HG03432 (cell line): ENCODE measurements around the gene SLC44A3.
A peak's percentile ranks its signal among the peaks of the same experiment; 100 is the strongest.

Source experiments
- ATAC-seq: cut with Tn5 transposase; IDR thresholded peaks from one replicate; pipeline ENCODE4 v1.9.1; 2021; ENCODE audit warnings: mild to moderate bottlenecking, moderate library complexity; ENCODE audit not compliant: unreplicated experiment

The SLC44A3 gene

DNA sequence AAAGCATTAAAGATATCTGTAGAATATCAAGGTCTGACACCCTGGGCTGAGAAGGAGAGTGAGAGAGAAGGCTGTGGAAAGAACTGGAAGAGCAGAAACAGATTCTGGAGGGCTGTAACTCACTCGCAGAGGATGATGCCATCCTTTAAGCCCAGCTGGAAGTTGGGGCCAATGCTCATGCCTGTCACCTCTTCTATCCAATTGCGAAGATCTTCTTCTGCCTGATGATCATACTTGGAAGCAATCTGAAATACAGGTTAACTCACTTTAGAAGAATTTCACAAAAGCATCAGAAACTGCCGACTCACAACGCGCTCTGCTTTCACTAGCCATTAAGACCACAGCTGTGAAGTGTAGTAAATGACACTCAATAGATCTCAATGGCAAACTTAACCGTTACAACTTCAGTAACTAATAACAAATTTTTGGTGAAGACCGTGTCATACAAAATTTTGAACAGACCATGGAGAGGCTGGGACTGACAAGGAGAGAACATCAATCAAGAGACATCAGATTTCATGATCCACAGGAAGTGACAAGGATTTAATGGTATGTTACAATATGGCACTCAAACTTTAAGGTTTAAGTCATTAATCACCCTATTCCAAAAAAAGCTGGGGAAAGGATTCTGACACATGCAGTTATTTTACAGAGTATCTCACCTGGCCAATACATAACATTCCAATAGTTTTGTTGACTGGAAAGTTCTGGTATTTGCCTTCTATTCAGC lies 83.3 kb downstream of the SLC44A3 start:
- no peak for ATAC-seq

DNA sequence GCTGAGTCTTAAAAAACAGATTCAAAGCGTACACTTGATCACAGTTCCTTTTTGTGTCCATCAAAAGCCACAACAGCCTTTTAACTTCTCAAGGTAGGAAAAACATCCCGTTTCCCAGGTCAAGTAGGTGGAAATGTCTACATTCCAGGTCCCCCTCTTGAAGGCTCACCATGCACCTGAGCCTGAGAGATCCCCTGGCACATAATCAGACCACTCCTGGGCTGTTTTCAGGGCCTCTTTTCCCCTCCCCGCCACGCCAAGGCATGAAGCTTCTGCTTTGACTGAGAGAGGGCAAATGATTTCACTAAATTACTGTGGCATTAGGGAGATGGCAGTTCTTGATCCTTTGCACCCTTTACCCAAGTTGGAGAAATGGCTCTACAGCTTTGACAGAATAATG lies 85.0 kb downstream of the SLC44A3 start:
- ATAC-seq: no peak

DNA sequence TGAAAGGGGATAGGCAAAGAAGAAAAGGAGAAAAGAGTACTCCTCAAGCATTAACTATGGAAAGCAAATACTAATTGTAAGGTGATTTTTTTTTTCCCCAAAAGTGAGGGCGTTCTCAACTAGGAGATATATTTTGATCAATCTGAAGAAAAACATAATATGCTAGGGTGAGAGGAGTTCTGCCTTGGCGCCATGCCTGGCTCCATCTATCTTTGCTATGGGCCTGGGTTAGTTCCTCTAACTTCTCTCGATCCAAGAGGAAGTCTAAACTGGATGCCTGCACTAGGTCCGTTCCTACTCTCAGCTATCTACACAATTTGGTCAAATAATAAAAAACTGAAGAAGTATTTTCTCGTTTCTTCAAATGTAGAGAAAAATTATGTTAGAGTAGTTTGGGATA lies 86.2 kb downstream of the SLC44A3 start:
- no peak for ATAC-seq

DNA sequence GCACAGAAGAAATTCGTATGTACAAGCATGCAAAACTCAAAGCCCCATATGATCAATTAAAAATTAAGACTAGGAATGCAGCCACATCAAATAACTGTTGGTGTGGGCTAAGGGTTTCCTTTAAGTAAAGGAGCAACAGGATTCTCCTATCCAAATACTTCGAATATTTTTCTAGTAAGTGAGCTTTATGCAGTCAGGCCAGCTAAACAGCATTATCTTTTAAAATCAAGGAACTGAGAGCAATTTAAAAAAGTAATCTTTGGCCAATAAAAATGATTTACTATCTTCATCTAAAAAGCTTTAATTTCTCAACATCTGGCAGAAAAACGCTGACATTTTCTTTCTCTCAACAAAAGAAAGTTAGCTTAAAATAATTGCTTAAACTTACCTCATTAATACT lies 87.0 kb downstream of the SLC44A3 start:
- ATAC-seq: no peak

DNA sequence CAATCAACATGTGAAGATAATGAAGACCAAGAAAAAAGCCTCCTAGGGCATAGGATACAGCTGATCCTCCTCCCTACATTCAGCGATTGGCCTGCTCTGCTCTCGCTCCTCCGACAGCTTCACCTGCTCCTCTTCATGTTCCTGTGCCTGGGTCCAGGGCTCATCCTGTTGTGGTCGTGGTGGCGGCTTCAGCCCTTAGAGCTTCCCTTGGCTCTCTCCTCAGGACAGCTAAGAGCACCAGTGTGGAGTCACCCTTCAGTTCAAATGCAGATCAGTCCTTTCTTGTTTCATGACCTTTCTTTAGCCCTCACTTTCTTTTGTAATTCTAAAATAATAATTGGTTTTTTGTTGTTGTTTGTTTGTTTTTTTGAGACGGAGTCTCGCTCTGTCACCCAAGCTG lies 88.0 kb downstream of the SLC44A3 start:
- ATAC-seq: no peak

DNA sequence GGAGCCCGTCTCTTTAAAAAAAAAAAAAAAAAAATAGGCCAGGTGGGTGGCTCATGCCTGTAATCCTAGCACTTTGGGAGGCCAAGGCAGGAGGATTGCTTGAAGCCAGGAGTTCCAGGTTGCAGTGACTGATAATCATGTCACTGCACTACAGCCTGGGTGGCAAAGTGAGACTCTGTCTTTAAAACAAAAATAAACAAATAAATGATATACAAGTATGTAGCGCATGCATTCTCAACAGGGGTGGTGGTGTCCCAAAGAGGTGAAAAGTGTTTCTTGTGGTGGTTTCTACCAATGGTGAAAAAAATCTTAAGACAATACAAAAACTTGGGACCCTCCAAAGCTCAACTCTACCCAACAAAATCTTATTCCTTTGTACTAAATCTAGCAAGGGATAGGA lies 88.8 kb downstream of the SLC44A3 start:
- no peak for ATAC-seq

DNA sequence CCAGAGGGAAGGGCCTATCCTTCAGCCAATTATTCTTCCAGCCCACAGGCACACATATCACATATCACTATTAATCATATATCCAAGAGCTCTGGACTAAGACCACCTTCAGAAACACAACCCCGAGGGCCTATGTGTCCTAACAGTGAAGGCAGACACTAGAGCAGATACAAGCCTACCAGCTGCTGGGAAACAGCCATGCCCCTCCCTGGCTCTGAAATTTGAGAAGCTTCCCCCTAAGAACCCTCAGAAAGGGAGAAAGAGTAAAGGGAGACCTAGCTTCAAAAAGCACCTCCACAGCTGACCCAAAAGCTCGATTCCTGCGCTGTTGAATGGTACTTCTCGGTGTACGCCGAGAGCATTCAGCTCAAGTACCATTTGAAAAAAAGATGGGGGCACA lies 89.3 kb downstream of the SLC44A3 start:
- ATAC-seq: no peak

DNA sequence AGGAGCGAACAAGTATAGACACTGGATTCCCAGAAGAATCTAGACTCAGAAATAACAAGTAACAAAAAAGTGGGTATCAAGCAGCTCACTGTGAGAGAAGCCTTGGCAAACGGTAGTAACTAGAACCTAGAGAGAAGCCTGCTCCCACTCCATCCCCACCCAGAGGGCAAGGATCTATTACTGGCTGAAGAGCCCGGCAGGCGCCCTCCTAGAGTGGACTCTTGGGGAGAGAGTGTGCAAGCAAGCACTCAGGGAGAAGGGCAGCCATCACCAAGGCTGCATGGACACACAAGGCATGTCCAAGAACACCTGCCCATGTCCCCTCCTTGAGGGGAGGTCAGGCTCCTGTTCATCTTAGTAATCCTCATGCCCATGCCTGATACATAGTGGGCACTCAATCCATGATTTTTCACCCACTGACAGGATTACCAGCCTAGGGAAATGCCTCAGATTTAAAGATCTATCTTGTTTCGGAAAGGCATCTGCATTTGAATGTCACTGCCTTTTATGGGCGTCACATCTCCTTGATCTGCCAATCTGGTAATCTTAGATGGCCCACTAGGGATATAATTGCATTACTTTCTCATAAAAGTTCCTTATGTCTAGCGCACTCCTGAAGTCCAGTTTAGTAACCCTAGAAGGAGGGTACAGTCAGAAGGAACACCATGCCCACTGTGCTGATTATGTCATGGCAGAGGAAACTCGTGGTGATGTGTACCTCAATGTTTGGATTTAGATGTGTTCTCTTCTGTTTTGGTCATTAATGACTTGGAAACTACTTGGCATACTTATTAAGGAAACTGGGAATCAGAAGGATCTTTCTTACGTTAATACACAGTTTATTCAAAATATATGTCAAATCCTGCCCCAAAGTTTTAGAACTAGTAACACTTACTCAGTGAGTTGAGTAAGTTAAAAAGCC lies 92.4 kb downstream of the SLC44A3 start:
- no peak for ATAC-seq

DNA sequence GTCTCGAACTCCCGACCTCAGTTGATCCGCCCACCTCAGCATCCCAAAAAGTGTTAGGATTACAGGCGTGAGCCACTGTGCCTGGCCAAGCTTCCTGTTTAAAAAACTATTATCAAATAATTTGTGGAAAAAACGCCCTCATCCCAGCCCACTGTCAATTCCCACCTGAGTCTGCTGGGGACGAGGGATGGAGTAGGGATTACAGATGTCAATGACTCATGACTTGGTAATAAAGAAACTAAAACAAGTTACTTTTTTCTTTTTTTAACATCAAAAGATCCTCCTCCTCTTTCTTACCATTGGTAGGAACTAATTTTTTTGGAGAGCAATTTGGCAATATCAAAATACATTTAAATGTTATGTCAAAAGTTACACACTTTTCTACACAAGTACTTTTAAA lies 97.1 kb downstream of the SLC44A3 start:
- ATAC-seq: no peak

DNA sequence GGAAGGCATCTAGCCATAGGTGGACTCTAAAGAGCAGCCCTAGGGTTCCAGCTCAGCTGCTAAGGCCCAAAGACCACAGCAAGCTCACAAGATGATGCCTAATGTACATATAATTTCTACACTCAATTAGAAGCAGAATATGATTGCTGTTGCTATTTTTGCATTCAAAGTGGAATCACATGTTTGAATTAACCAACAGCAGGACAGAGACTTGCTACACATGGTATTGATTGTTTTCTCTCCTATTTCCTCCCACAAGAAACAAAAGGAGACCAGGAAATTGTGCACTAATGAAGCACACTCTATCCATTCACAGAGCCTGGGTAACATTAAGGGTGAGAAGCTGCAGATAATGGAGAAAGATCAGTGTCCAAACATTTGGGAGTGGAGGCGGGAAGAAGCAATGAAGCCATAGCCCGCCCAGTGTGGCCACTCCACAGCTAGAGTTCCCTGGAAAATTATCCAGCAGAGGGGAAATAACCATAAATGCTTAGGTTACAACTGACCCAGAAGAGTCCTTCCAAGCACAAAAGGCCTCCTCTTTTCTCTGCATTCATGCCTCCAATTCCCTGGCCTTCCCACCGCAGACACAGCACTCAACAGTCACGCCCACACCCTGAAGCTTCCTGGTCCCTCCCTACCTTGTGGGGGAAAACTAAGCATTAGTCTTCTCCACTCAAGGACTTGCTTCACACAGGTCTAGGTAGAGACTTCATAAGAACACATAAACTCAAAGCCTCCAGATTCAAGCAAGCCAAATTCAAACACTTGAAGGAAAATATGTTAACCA lies 99.3 kb downstream of the SLC44A3 start:
- no peak for ATAC-seq

DNA sequence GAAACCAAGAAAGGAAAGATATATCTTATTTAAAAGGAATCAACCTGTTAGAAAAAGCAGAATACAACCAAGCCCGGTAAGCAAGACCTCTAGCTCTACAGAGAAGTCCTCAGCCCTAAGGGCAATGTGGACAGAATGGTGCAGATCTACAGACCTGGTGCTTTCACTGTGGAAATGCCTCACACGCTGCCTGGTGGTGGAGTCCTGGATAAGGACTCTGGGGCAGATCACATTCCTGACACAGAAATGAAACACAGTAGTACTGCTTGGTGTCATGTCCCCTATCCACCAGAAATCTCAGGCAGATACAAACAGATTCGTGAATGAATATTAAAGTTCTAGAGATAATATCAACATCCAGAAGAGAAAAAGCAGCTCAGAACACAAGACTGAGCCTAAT lies 99.9 kb downstream of the SLC44A3 start:
- no peak for ATAC-seq

DNA sequence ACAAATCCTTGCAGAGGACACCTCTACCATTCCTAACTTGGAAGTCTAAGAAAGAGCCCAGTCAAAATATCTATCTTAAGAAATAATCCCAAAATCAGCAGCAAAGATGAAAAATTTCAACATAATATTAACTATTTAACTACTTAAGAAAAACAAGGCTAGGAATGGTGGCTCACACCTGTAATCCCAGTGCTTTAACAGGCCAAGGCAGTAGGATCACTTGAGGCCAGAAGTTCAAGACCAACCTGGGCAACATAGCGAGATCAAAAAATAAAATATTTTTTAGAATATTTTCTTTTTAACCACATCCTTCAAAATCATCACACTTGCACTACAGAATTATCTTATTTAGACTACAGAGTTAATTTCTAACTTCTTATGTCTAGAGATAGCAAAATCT lies 101.8 kb downstream of the SLC44A3 start:
- ATAC-seq: no peak

DNA sequence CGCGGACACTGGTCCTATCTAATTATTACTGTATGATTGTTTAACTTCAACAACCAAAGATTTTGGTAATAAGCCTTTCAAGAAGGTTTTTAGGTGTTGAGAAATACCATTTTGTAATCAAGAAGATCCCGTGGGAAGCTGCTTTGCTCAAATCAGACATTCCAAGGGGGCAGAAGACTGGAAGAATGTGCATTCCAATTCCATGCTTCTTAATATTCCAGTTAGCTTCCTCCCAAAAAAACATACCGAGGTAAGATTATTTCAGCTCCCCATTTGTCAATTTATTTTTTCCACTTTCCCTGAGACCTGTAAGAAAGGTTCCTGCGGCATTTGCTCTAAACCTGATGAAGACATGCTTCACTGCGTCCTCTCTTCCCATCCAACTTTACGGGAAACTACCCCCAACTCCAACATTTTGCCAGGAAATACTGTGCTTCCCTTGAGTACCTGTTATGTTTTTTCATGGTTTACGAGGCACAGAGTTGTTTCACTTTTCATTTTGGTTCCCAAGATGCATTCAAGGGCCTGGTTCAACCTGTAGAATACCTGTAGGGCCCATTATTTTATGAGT lies 102.7 kb downstream of the SLC44A3 start:
- ATAC-seq: no peak

DNA sequence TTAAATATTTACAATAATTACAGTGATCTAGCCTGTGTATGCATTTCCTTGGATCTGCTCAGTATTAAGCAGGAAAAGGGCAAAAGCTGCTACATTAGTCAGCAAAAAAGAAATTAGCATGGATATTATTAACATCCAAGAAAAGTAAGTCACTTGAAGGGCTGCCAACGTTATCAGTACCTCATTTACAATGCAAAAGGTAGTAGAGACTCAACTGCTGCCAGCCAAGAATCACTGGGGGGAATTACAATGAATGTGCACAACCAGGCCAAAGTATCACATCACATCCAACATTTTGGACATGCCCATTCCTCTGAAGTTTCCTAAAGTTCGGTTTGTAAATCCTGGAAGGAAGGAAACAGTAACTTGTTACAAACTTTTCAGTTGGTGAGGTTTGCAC lies 104.8 kb downstream of the SLC44A3 start:
- no peak for ATAC-seq

DNA sequence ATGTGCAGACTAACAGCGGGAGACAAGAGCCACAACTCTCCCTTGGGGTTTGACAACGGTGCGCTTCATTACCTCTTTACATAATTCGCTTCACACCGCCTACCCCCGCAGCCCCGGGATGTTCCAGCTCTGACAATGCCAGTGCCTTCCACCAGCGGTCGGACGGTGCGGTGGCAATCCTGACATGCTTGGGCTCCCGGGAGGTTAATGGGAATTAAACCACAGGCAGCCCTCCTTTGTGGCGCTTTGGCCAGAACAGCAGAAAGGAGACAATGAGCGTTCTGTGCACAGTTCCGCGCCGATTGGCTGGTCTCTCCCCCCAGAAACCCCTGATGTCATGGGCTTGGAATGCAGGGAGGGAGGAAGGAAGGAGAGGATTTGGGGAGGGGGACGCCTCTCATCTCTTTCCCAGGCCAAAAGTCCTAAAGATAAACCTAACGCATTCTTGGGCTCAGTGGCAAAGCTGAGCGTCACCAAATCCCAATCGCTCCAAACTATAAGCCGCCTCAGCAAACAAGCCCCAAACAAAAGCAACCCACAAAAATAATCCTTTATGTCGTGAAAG lies 105.5 kb downstream of the SLC44A3 start:
- peak; percentile 22 for ATAC-seq

DNA sequence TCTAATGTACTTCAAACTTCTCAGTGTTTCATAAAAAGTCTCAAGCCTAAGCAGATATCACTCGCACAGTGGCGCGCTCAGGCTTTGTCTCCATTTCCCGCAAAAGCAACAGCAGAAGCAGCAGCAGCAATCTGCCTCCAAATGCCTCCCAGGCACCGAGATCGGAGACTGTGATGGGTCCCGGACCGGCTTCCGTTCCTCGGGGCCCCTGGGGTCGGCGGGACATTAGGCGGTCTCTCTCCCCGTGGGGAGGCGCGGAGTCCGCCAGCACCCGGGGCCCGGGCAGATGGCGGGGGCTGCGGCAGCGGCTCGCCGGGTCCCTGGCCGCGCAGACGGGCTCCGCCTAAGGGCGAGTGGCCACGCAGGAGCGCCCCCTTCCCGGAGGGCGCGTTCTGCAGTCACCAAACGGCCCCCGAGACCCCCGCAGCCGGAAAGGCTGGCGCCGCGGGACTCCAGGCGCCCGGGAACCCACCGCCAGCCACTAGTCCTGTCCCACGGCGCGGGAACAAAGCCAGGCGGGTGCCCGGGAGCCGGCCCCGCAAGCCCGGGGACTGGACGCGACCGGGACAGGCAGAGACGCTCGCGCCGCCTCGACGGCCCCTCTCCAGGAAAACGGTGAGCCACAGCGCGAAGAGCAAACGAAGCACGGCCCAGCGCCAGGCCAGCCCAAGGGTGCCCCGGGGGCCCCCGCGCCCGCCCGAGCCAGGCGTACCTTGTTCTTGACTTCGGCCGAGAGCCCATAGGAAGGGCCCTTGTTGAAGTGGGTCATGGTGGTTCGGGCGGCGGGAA lies 106.2 kb downstream of the SLC44A3 start:
- ATAC-seq: peak; percentile 32

DNA sequence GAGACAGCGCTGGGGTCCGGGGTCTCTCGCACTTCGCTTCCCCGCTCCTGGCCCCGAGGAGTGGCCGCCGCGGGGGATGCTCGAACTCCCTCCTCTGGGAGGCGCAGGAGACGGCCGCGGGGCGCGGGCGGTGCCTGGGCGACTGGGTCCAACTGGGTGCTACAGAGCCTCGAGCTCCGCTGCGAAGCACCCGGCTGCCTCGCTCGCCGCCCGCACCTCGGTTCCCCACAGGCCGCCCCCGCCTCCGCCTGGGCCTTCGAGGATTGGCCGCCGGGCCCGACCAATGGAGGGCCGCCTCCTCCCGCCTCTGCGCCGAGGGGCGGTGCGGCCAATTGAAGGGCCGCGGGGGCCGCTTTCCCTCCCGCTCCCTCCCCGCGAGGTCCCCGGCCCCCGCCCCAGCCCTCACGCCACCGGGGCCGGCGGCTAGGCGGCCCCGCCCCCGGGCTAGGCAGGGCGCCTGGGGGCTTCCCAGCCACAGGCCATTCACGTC lies 106.8 kb downstream of the SLC44A3 start, which contains the start of gene CNN3:
Gene CNN3 (minus strand): TSS at position 196 of the 490 bp plus-strand sequence. CDS start 216 bp downstream, outside the sequence.
- ATAC-seq: peak; percentile 90

DNA sequence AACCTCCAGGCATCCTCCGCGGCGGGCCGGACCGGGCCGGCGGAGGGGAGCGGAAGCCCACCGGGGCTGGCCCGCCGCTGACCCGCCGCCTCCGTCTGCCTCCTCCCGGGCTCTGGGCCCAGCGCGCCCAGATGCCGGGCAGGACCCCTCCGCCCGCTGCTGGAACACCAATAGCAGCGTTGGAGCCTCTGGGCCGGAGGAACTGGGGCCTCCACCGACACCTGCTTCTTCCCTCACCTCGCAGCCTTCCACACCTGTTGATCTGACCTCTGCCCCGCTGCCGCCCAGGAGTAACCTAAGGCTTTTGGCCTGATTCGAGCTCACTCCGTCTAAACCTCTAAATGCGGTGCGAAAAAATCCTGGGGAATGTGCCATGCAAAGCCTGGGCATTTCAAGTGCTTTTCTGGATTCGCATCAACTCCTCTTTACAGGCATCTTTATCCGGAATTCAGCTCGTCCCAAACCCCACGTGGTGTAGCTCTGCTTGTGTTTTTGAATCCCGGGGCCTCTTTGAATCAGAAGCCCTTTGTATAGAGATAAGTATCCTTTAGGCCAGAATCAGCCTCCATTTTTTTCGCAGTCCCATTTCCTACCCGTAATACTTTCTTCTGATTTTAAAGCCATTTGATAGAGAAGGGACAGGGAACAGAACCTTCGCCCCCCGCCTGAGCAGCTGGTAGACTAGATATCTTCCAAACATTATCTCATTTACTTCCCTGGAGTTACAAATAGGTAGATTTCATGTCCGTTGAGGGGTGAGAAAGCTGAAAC lies 107.4 kb downstream of the SLC44A3 start:
- peak; percentile 27 for ATAC-seq
